Stimulated activated CD4-positive, alpha-beta T cell treated with anti-CD3 and anti-CD28 coated beads, Interleukin-15, amount 100 ng/mL, for 48 hours (primary cell): ENCODE measurements around the gene HMHB1.
"Not testable (repeated sequence)": the region's sequence is repeated elsewhere in the genome, so short reads cannot be mapped to it uniquely, and the experiment has no call there.

Experiments used
- DNase-seq, 2 donors: peaks; one replicate each; pipeline ENCODE4 v3.0.0-alpha.2; 2020; ENCODE audit warnings: low read depth in 2 of 2

The HMHB1 gene

GRCh38 chr5:143801252-143801939, 10.6 kb upstream of the HMHB1 start:
- DNase-seq: no peak

DNA sequence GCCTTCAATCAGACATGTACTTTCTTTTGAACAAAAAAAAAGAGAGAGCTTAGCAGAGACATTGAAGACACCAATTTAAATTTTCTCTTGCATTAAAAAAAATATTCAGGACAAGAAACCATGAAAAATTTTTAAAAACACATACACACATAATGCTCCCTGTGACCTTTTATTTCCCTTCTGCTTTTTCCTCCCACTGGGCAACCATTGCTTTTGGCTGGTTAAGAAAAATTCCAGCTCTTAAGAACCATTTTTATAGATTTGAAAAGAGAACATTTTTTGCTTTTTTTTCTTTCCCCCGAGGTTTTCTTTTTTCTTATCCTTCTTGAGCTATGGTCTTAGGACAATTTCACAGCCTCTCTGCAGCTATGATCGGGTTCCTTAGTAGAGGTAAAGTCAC, 6.1 kb upstream of the HMHB1 start:
- DNase-seq: no peak

GRCh38 chr5:143806579-143806978, 5.4 kb upstream of the HMHB1 start:
- DNase-seq: no peak

DNA sequence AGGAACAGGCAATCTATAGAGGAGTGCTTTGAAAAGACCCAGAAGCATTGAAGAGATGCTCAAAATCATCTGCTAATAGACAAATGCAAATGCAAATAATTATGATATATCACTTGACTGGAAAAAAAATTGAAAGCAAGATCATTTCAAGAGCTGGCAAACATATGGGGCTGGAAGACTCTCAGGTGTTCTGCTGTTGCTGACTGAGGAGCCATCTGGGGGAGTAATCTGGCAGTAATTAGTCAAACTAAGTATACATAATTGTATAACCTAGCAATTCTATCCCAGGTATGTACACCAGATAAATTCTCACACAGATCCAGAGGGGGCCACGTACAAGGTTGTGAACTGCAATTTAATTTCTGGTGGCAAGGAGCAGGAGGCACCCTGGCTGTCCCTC, 4.6 kb upstream of the HMHB1 start:
- DNase-seq: no peak

- not testable (repeated sequence) for DNase-seq
These were observed 4.4 kb downstream of the HMHB1 start for GRCh38 chr5:143816370-143816769.

GRCh38 chr5:143819716-143820115, 7.8 kb downstream of the HMHB1 start:
- no peak for DNase-seq

DNA sequence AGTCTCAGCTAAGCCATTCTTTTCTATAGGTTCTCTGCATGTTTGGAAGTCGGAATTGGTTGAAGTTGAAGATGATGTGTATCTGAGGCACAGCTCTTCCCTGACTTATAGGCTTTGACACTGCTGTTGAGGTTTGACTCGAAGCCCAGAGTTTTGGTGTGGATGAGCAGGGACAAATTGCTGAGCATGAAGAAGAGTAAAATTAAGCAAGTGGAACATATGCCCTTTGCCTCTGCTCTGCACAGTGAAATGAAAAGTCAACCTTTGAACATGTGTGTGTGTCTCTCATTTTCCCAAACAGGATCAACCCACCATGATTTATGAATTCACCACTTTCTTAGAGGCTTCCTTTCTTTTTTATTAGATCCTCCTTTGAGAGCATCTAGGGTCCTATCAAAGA, 8.5 kb downstream of the HMHB1 start:
- no peak for DNase-seq

- DNase-seq: peak; percentile 63 to 82
These were observed 13.1 kb downstream of the HMHB1 start for GRCh38 chr5:143824851-143825720.

DNA sequence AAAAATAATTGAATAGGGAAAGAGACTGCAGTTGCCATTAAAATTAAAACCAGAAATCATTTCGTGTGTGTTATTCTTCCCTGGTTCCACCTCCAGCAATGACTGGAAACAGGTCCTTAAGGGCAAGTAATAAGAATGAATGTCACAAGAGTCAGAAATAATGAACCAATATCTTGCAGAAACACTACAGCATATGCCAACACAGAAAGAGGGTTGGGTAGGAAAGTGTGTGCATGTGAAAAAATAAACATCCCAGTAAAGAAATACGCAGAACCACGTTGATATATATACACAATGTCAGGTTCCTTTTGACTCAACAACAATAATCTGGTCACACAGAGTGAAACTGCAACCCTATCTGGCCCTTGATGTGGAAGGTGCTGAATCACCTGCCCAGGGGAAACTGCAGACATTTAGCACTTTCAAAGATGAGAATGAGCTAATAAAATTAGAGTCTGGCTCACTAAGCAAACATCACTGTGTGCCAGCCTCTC, 15.0 kb downstream of the HMHB1 start:
- peak; percentile 19 to 24 for DNase-seq

GRCh38 chr5:143828710-143829109, 16.7 kb downstream of the HMHB1 start:
- DNase-seq: no peak

- no peak for DNase-seq
These were observed 21.2 kb downstream of the HMHB1 start for GRCh38 chr5:143833177-143833576.

GRCh38 chr5:143835251-143835650, 23.3 kb downstream of the HMHB1 start:
- no peak for DNase-seq

DNA sequence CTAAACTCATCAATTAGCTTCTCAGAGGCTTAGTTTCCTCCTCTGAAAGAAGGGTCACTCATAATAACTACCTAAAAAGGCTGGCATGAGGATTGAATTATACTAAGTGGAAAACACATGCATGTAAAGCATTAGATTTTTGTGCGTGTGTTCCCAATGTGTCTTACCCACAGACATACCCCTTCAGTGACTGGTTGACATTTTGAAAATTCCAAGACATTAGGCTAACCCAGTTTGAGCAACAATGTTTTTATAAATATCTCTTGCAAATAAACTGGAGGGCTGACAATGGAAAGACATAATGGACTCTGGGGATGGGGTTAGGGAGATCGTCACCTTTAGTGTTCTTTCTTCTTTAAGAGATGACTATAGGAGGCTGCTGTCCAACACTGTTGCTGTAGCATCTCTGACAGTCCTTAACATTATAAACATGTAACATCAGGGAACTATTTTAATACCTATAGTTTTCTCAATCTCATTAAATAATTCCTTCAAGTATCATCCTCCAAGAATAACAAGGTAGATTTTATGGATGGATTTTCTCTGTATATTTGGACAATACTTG, 24.3 kb downstream of the HMHB1 start:
- DNase-seq: no peak

DNA sequence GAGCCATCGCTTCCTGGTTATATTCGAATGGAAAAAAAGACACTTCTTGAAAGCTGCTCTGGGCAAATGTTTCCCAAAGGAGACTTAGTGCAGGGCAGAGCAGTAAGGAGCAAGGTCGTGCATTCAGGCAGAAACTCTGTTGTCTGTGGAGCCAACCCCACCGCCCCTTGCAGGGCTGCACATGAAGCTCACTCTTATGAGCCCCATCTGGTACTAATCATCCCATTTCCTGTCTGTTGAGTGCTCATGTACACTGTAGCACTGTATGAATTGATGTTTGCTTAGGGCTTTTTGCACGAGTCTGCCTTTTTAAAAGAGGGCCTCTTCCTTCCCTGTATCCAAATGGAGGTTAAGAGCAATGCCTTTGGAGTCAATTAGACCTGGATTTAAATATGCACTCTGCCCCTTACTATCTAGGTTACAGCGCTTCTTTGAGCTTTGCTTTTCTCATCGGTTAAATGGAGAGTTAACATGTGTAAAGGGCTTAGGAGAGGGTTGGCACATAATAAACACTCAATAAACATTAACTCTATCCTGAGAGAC, 25.4 kb downstream of the HMHB1 start:
- no peak for DNase-seq

- no peak for DNase-seq
These were observed 29.5 kb downstream of the HMHB1 start for GRCh38 chr5:143841446-143841845.

DNA sequence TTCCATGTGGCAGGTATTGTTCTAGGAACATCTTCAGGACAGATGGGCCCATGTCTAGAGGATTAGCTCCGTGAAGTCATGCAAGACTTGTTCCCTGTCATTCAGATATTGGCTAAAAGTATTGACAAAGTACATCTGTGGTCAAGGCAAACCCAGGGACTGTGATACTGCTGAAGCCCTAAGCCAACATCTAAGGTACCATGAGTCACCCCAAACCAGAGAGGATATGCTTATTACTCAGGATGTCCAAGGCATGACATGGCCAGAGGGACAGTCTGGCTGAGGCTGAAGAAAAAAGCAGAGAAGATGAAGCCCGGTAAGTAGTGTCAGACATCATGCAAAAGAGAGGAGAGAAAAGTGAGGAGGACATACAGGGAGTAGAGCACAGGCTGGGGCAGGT, 31.0 kb downstream of the HMHB1 start:
- no peak for DNase-seq

DNA sequence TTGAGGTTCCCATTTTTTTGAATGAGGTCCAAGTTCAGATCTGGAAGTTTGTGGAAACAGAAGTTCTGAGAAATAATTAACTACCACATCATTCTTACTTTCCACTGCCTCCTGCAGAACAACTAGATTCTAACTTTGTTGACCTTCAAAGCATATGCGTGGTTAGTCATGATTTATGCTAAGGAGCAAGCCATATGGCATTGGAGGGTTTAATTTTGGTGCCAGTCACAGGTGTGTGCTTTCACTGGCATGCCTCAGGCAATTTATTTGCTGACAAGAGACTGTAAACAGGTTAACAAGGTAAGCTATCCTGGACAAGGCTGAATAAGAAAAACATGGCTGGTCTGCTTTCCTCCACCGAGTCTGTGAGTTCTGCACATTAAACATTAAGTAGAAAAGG, 31.5 kb downstream of the HMHB1 start:
- no peak for DNase-seq

GRCh38 chr5:143850050-143850683, 38.2 kb downstream of the HMHB1 start:
- DNase-seq: no peak

- no peak for DNase-seq
These were observed 39.4 kb downstream of the HMHB1 start for GRCh38 chr5:143851383-143851782.

DNA sequence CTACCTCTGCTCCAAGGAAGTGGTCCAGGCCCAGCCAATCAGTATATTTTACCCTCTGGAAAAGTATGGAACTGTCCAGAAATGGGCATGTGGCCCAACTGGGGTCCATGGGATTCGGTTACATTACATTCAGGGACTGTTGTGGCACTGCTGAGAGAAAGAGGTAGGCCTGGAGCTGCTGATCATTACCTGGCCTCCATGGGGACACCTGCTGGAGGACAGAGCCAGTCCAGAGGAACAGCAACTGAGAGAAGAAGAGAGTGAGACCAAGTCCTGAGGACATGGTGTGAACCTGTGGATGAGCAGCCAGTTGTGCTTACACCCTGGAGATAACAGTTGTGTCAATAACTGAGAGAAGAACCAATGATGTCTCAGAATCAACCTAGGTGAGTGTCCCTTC, 48.2 kb downstream of the HMHB1 start:
- DNase-seq: no peak

DNA sequence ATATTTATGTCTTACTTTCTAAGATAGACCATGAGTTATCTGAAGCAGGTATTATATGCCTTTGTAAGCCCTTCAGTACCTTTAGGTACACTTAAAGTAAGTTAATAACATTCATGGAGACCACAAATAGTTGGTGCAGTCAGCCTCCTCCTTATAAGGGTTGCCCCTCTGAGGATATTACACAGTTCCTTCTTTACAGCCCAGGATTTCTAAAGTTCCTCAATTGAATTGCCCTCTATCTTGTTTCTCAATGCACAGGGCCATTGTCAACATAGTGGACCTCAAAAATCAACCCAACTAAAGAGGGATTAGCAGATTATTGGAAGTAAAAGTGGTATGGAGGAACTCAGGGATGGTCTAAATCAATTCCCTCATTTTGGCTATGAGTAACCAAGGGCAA, 50.3 kb downstream of the HMHB1 start:
- DNase-seq: no peak

DNA sequence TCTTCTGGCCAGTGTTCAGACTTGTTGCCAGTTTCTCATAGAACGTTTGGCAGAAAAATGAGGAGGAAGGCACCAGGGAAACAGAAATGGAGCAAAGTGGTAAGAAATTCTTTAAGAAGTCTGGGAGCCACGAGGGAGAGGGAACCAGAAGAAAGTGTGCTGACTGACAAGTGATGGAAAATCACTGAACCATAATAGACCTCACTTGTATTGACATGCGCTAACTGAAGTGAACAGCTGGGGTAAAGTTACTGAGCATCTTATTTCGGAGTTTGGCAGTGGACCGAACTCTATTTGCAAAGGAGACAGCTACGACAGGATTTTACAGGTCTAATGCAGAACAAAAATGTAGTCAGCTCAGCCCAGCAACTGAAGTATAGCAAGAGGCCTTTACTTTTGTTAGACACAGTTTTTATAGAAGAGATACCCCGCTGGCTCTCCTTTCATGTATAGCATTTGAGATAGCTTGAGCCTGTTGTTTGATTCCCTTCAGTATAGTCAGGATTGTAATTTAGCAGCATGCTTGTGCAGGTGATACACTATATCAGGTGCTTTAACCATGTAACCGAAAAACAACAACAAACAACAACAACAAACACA, 53.6 kb downstream of the HMHB1 start:
- no peak for DNase-seq
